ENCODE data around the gene SATB2. TPM values are rescaled to one million over a fixed set of nuclear protein-coding genes. Genes with fewer than 3 reads are reported as not detected.

Gene SATB2
- total RNA-seq, 1 donor from 2014 or later = 3.9 TPM

DNA sequence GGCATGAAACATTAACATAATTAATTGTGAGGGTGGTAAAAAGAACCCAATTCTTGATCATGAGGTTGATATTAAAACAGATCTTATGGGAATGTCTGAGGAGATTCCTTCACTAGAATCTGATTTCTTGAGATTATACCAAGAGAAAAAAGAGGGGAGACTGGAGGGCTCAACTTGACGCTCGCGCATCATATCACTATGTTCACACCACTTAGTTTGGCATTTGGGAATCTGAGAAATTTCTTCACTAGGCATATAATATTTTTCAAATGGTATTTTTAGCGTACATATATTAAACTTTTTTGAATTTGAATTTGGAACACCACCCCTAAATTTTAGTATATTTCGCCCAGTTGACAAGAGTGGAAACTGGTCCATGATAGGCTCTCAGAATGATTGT, 140.1 kb downstream of the SATB2 start:
- Histone ChIP-seq H3K4me1 (no peaks in the 10 kb centered on the region), H3K4me3 (no peak overlapping the region), H3K27ac (no peak overlapping the region), H3K27me3 (no peaks in the 10 kb centered on the region), H3K9me3 (no peaks in the 10 kb centered on the region), H3K36me3 (no peaks in the 10 kb centered on the region)
- TF ChIP-seq, protein P1, sequence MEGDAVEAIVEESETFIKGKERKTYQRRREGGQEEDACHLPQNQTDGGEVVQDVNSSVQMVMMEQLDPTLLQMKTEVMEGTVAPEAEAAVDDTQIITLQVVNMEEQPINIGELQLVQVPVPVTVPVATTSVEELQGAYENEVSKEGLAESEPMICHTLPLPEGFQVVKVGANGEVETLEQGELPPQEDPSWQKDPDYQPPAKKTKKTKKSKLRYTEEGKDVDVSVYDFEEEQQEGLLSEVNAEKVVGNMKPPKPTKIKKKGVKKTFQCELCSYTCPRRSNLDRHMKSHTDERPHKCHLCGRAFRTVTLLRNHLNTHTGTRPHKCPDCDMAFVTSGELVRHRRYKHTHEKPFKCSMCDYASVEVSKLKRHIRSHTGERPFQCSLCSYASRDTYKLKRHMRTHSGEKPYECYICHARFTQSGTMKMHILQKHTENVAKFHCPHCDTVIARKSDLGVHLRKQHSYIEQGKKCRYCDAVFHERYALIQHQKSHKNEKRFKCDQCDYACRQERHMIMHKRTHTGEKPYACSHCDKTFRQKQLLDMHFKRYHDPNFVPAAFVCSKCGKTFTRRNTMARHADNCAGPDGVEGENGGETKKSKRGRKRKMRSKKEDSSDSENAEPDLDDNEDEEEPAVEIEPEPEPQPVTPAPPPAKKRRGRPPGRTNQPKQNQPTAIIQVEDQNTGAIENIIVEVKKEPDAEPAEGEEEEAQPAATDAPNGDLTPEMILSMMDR (IDR thresholded peaks at IDR 0.05) = no peak
- intact Hi-C loops (cut with DNase I) = no loop called here
- ATAC-seq (no peak), DNase-seq (no peak)

DNA sequence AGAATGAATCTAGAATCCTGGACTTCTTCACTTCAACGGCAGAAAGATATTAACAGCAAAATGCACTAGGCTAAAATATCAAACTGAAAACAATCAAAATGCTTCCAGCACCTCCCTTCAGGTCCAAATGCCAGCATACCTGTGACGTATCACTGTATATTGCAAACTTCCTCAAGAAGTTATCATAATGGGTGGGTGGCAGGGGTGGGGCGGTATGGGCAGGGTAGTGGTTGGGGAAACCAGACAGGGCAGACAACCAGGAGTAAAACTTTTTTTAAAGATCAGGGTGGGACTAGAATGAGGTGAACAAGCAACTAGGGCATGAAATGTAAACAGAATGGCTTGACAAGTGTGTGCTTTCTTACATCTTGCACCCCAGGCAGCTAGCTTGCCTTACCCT, 140.9 kb downstream of the SATB2 start:
- H3K4me3 ChIP-seq = no peak overlapping the region
- no peaks in the 10 kb centered on the region for H3K36me3 ChIP-seq
- no peaks in the 10 kb centered on the region for H3K9me3 ChIP-seq
- intact Hi-C loops (cut with DNase I) = no loop called here
- H3K4me1 ChIP-seq = no peaks in the 10 kb centered on the region
- H3K27ac ChIP-seq = no peak overlapping the region
- ATAC-seq = no peak
- H3K27me3 ChIP-seq = no peaks in the 10 kb centered on the region
- TF ChIP-seq, protein P1 (IDR thresholded peaks at IDR 0.05) = no peak
- DNase-seq = no peak

DNA sequence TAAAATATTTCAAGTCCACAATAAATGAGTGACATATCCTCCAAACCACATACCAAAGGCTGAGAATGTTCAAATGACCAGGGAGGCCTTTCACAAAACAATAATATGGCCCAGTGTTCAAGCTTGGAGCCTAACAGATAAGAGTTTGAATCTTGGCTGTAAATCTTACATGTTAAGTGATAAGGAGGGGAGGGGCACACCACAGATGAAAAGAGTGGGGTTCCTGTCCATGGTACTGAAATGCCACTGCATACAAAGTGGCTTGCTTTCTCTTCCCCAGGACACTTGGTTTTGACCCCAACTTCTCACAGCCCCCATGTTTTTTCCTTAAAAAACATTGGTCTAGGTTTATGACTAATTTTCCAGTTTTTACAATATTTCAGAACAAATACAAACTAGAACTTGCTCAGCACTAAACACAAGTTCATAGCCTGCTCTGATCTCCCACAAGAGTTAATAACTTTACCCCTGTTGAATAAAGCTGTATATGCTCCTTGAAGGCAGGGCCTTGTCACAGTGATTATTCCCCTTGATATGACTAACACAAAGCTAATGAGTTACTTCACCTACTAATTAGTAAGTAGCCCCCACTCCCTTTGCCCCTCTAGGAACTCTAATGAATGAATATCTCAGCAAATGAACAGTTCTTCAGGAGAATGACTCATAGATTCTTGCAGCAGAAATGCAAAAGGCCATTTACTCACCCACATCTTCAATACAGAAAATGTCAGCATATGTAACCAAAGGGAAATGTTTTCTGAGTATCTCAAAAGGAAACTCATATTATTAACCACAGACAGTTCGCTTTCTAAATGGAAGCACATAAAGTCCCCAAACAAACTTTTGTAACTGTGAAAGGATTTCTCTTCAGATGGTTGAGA, 142.2 kb downstream of the SATB2 start:
- H3K27ac ChIP-seq = no peak overlapping the region
- no peaks in the 10 kb centered on the region for H3K4me1 ChIP-seq
- no peak for ATAC-seq
- no peak for DNase-seq
- H3K27me3 ChIP-seq = no peaks in the 10 kb centered on the region
- H3K36me3 ChIP-seq = no peaks in the 10 kb centered on the region
- intact Hi-C loops (cut with DNase I) = no loop called here
- no peak overlapping the region for H3K4me3 ChIP-seq
- TF ChIP-seq, protein P1 (IDR thresholded peaks at IDR 0.05) = no peak
- no peaks in the 10 kb centered on the region for H3K9me3 ChIP-seq

DNA sequence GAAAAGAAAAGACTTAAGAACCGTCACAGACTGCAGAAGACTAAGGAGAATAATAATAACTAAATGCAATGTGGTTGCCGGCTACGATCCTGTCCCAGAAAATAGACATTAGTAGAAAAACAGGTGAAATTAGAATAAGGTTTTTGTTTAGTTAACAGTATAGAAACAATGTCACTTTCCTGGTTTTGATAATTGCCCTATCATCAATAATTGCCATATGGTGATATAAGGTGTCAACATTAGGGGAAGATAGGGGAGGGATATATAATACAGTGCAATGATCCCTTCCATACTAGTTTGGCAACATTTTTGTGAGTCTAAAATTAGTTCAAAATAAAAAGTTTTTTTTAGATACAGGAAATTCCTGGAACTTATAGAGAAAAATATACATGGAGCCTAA, 144.8 kb downstream of the SATB2 start:
- TF ChIP-seq, protein P1 (IDR thresholded peaks at IDR 0.05) = no peak
- Histone ChIP-seq H3K4me1 (no peaks in the 10 kb centered on the region), H3K36me3 (no peaks in the 10 kb centered on the region), H3K9me3 (no peaks in the 10 kb centered on the region), H3K27me3 (no peaks in the 10 kb centered on the region), H3K4me3 (no peak overlapping the region), H3K27ac (no peak overlapping the region)
- DNase-seq (no peak), ATAC-seq (no peak)
- intact Hi-C loops (cut with DNase I) = no loop called here

DNA sequence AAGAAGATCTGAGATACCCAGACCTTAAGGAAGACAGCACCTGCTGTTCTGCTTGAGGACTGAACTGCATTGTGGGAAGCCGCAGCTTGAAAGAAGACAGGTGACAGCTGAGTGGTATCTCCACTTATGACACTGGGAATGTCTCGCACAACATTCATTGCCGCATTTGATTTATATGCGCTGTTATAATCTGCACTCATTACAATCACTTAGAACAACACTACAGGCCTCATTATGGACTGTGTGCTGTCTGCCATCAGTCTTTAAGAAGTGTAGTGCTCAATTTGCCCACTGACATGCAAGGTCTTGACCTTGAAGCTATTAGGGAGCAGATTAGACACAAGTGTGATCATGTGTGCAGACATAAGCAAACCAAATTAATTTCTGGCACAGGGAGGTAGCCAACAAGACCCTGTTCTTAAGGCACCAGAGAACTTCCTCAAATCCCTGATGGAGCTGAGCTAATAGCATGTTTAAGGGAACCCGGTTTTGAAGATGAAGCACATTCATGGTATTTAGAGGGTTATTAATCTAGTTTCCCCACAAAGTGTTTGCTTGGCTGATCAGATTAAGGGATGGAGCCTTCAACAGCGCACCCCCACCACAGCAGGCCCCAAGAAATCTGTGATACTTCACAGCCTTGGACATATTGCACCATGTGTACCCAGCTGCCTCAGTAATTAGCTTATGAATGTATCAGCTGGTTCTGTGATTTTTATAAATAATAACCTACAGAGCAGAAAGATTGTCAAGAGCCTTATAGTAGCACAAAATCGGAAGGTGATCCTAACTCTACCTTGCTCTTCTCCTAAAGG, 146.8 kb downstream of the SATB2 start:
- no peak overlapping the region for H3K4me3 ChIP-seq
- no peaks in the 10 kb centered on the region for H3K36me3 ChIP-seq
- H3K9me3 ChIP-seq = no peaks in the 10 kb centered on the region
- TF ChIP-seq, protein P1 (IDR thresholded peaks at IDR 0.05) = no peak
- ATAC-seq (no peak), DNase-seq (no peak)
- intact Hi-C loops (cut with DNase I) = no loop called here
- no peaks in the 10 kb centered on the region for H3K4me1 ChIP-seq
- no peaks in the 10 kb centered on the region for H3K27me3 ChIP-seq
- H3K27ac ChIP-seq = no peak overlapping the region

Data from upper lobe of right lung (tissue), 1 donor.